ENCODE measurements around the gene APLP2.
A peak's percentile ranks its signal among the peaks of the same experiment; 100 is the strongest.

The APLP2 gene

DNA sequence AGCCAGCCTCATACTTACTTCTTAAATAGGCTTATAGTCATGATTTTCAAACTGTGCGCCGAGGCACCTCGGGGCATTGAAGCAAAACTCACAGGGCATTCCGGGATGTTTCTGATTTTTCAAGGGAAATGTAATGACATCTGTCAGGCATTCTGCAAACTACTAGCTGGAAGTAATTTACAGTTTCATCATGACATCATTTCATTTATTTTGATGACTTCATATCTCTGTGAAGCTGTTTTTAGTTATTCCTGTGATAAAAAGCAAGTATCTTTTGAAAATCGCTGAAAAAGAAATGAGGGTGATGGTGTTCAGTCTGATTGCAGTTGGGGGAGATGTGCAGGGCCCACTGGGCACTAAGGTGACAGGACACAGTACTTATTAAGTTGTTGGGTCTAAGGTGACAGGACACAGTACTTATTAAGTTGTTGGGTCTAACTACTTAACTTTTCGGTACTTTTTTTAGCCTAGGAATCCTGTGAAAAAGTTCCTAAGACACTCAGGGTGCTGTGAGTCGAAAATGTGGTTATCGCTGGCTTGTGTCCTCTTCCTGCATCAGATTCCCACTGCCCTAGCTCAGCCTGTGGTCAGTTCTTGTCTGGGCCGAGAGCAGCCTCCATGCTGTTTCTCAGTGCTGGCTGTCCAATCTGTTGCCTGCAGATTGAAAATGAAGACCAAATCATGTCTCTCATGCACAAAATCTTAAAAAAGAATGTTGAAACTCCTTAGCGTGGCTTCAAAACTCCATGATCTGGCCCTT lies 42.6 kb downstream of the APLP2 start:
- no peak overlapping the region for H3K9ac ChIP-seq (ENCODE audit: low read depth in 1 of 2, low read length in 2 of 2)
- no peak overlapping the region for H3K4me3 ChIP-seq (ENCODE audit: low read length in 2 of 2)
- H3K27me3 ChIP-seq (ENCODE audit: control insufficient read depth in 2 of 2, insufficient read depth in 2 of 2, low read length in 2 of 2): no peaks in the 10 kb centered on the region
- H3K9me3 ChIP-seq (ENCODE audit: control insufficient read depth in 2 of 2, low read length in 2 of 2): no peaks in the 10 kb centered on the region
- peaks cover 17 to 21% of the 10 kb centered on the region in 2 donors for H3K36me3 ChIP-seq (ENCODE audit: control insufficient read depth in 2 of 2, insufficient read depth in 2 of 2, low read length in 2 of 2)
- no peaks in the 10 kb centered on the region for H3K4me1 ChIP-seq (ENCODE audit: control insufficient read depth in 2 of 2, insufficient read depth in 2 of 2, low read length in 2 of 2)
- H3K27ac ChIP-seq (ENCODE audit: low read depth in 2 of 2, low read length in 2 of 2): no peak overlapping the region

DNA sequence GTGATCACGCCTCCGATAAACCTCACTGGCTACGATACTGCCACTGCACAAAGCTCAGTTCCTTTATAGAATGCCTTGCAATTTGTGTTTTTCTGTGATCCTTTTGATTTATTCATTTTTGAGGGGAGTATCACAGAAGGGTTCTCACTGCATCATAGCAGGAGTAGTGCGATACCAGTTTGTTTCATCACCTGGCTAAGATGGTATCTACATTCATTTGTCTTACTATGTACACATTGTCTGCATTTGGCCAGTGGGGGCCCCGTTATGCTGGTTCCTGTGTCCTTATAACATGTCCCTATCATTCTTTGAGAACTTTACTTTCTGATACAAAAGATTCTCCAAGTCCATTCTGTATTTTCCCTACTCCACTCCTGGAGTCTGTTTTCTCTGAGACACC lies 44.6 kb downstream of the APLP2 start:
- H3K9ac ChIP-seq (ENCODE audit: low read depth in 1 of 2, low read length in 2 of 2): no peak overlapping the region
- H3K27me3 ChIP-seq (ENCODE audit: control insufficient read depth in 2 of 2, insufficient read depth in 2 of 2, low read length in 2 of 2): no peaks in the 10 kb centered on the region
- no peak overlapping the region for H3K27ac ChIP-seq (ENCODE audit: low read depth in 2 of 2, low read length in 2 of 2)
- H3K4me3 ChIP-seq (ENCODE audit: low read length in 2 of 2): no peak overlapping the region
- no peaks in the 10 kb centered on the region for H3K4me1 ChIP-seq (ENCODE audit: control insufficient read depth in 2 of 2, insufficient read depth in 2 of 2, low read length in 2 of 2)
- peaks cover 21 to 25% of the 10 kb centered on the region in 2 donors for H3K36me3 ChIP-seq (ENCODE audit: control insufficient read depth in 2 of 2, insufficient read depth in 2 of 2, low read length in 2 of 2)
- no peaks in the 10 kb centered on the region for H3K9me3 ChIP-seq (ENCODE audit: control insufficient read depth in 2 of 2, low read length in 2 of 2)

DNA sequence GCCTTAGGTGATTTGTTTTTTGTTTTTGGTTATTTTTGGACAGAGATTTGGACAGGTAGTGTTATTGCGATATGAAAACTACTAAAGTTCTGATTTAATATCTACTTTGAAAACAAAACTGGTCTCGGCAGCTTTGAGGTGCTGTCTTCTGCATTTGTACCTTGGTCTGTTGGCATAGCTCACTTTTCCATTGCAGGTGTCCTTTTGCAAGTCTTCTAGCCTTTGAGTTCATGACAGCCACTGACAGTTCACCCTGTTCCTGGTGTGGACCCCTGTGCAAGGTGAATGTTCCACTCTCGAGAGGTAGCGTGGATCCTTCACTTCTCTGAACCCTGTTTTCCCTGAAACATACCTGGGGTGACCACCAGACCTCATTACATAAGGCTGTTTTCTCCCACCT lies 45.0 kb downstream of the APLP2 start:
- H3K9me3 ChIP-seq (ENCODE audit: control insufficient read depth in 2 of 2, low read length in 2 of 2): no peaks in the 10 kb centered on the region
- H3K27ac ChIP-seq (ENCODE audit: low read depth in 2 of 2, low read length in 2 of 2): no peak overlapping the region
- no peaks in the 10 kb centered on the region for H3K27me3 ChIP-seq (ENCODE audit: control insufficient read depth in 2 of 2, insufficient read depth in 2 of 2, low read length in 2 of 2)
- H3K9ac ChIP-seq (ENCODE audit: low read depth in 1 of 2, low read length in 2 of 2): no peak overlapping the region
- peaks cover 21 to 25% of the 10 kb centered on the region in 2 donors for H3K36me3 ChIP-seq (ENCODE audit: control insufficient read depth in 2 of 2, insufficient read depth in 2 of 2, low read length in 2 of 2)
- H3K4me1 ChIP-seq (ENCODE audit: control insufficient read depth in 2 of 2, insufficient read depth in 2 of 2, low read length in 2 of 2): no peaks in the 10 kb centered on the region
- H3K4me3 ChIP-seq (ENCODE audit: low read length in 2 of 2): no peak overlapping the region

DNA sequence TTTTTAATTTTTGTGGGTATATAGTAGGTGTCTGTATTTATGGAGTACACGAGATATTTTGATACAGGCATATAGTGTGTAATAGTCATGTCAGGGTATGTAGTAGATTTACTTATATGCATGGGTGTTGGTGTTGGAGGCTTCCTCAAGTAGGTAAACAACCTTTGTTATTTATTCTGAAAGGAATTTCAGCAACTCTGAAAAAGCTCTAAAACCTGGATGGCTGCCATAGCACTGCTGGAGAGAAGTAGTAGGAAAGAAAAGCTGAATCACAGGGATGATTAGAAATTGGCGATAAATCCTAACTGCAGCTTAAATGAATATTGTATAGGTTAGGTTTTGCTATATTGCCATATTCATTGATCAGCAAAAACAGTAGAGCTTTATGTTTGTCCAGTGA lies 45.5 kb downstream of the APLP2 start:
- H3K4me1 ChIP-seq (ENCODE audit: control insufficient read depth in 2 of 2, insufficient read depth in 2 of 2, low read length in 2 of 2): no peaks in the 10 kb centered on the region
- H3K4me3 ChIP-seq (ENCODE audit: low read length in 2 of 2): no peak overlapping the region
- no peak overlapping the region for H3K9ac ChIP-seq (ENCODE audit: low read depth in 1 of 2, low read length in 2 of 2)
- H3K27me3 ChIP-seq (ENCODE audit: control insufficient read depth in 2 of 2, insufficient read depth in 2 of 2, low read length in 2 of 2): no peaks in the 10 kb centered on the region
- H3K9me3 ChIP-seq (ENCODE audit: control insufficient read depth in 2 of 2, low read length in 2 of 2): no peaks in the 10 kb centered on the region
- H3K27ac ChIP-seq (ENCODE audit: low read depth in 2 of 2, low read length in 2 of 2): no peak overlapping the region
- peaks cover 21% of the 10 kb centered on the region in 2 donors for H3K36me3 ChIP-seq (ENCODE audit: control insufficient read depth in 2 of 2, insufficient read depth in 2 of 2, low read length in 2 of 2)

DNA sequence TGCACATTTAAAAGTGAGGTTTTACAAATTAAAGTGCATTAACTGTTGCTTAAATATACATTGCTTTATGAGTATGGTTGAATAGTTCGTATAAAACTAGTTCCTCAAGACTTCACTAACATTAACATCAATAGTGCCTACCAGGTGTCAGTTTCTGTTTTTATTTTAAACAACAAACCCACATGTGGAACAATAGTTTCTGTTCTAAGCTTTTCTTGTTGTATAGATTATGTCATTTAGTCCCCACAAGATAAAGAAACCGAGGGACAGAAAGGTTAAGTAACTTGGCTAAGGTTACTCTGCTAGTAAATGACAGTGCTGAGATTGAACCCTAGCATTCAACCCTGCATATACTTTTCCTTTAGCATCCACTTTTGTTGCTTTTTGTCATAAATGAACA lies 48.5 kb downstream of the APLP2 start:
- no peak overlapping the region for H3K9ac ChIP-seq (ENCODE audit: low read depth in 1 of 2, low read length in 2 of 2)
- H3K9me3 ChIP-seq (ENCODE audit: control insufficient read depth in 2 of 2, low read length in 2 of 2): no peaks in the 10 kb centered on the region
- no peak overlapping the region for H3K27ac ChIP-seq (ENCODE audit: low read depth in 2 of 2, low read length in 2 of 2)
- H3K27me3 ChIP-seq (ENCODE audit: control insufficient read depth in 2 of 2, insufficient read depth in 2 of 2, low read length in 2 of 2): no peaks in the 10 kb centered on the region
- H3K4me3 ChIP-seq (ENCODE audit: low read length in 2 of 2): no peak overlapping the region
- no peaks in the 10 kb centered on the region for H3K4me1 ChIP-seq (ENCODE audit: control insufficient read depth in 2 of 2, insufficient read depth in 2 of 2, low read length in 2 of 2)
- peaks cover 19 to 22% of the 10 kb centered on the region in 2 donors for H3K36me3 ChIP-seq (ENCODE audit: control insufficient read depth in 2 of 2, insufficient read depth in 2 of 2, low read length in 2 of 2)

DNA sequence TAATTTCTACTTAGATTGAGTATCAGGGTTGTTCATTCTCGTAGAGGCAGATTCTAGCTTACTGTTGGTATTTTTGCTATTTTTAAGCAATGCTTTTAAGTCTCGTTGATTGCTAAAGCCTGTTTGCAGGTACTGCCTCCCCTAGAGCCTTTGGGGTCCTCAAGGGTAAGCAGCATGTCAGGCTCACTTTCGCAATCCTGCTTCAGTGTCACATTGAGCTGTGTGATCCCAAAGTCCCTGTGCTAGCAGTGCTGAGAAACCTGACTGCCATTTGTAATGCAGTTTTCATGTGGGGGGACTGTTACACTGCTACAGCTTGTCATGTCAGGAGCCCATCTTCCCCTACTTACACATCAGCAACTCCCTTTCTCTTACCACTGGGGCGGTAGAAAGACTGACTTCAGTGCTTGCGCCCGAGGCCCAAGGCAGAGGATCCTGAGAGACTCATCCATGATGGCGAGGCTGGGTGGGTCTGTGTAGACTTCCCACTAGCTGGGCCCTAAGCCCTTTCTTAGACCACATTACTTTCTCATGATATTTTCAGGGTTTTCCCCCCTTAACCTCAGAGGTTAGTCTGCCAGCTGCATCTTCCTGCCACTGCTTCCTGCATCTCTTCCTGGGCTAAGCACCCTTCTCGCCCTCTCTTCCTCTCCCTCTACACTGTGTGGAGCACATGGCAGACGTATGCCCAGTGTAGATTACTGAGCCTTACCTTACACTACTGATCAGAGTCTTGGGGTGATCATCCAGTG lies 49.1 kb downstream of the APLP2 start:
- Histone ChIP-seq H3K4me1 (ENCODE audit: control insufficient read depth in 2 of 2, insufficient read depth in 2 of 2, low read length in 2 of 2) (peaks cover 0 to under 1% of the 10 kb centered on the region in 2 donors), H3K27ac (ENCODE audit: low read depth in 2 of 2, low read length in 2 of 2) (no peak overlapping the region), H3K9ac (ENCODE audit: low read depth in 1 of 2, low read length in 2 of 2) (no peak overlapping the region), H3K36me3 (ENCODE audit: control insufficient read depth in 2 of 2, insufficient read depth in 2 of 2, low read length in 2 of 2) (peaks cover 25 to 28% of the 10 kb centered on the region in 2 donors), H3K27me3 (ENCODE audit: control insufficient read depth in 2 of 2, insufficient read depth in 2 of 2, low read length in 2 of 2) (no peaks in the 10 kb centered on the region), H3K4me3 (ENCODE audit: low read length in 2 of 2) (no peak overlapping the region), H3K9me3 (ENCODE audit: control insufficient read depth in 2 of 2, low read length in 2 of 2) (no peaks in the 10 kb centered on the region)

DNA sequence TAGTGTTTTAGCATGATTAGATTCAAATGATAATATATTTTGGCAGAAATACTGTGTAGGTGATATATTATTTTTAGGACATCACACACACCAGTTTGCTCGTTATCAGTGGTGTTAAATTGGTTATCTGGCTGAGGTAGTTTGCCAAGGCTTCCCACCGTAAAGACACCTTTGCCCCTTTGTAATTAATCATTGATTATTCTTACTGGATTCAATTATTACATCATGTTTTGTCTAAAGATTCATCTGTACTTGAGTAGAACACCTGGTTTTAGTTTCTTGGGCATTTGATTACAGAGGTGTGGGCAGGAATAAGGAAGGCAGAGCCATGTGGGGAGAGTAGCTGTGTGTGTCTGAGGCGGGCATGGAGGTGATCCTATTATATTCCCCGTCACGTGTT lies 50.4 kb downstream of the APLP2 start:
- Histone ChIP-seq H3K27ac (ENCODE audit: low read depth in 2 of 2, low read length in 2 of 2) (no peak overlapping the region), H3K9ac (ENCODE audit: low read depth in 1 of 2, low read length in 2 of 2) (no peak overlapping the region), H3K4me1 (ENCODE audit: control insufficient read depth in 2 of 2, insufficient read depth in 2 of 2, low read length in 2 of 2) (peaks cover 0 to 3% of the 10 kb centered on the region in 2 donors), H3K36me3 (ENCODE audit: control insufficient read depth in 2 of 2, insufficient read depth in 2 of 2, low read length in 2 of 2) (peaks cover 29 to 32% of the 10 kb centered on the region in 2 donors), H3K27me3 (ENCODE audit: control insufficient read depth in 2 of 2, insufficient read depth in 2 of 2, low read length in 2 of 2) (no peaks in the 10 kb centered on the region), H3K9me3 (ENCODE audit: control insufficient read depth in 2 of 2, low read length in 2 of 2) (no peaks in the 10 kb centered on the region), H3K4me3 (ENCODE audit: low read length in 2 of 2) (no peak overlapping the region)

DNA sequence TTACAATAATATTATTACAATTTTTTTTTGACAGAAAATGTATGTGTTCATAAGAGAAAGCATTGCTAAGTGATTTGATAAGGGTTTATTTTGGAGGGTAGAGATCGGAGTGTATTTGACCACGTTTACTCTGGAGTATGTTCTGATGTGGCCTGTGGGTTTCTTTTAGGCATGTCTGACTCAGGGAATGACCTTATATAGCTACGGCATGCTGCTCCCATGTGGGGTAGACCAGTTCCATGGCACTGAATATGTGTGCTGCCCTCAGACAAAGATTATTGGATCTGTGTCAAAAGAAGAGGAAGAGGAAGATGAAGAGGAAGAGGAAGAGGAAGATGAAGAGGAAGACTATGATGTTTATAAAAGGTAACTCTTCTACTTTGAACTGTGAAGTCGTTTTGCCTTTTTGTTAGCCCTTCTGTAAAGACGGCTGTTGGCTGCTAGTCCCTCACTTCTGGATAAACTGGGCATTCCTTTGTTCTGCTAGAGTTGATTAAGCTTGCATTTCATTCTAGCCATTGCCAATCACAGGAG lies 51.8 kb downstream of the APLP2 start:
- H3K9me3 ChIP-seq (ENCODE audit: control insufficient read depth in 2 of 2, low read length in 2 of 2): no peaks in the 10 kb centered on the region
- H3K27me3 ChIP-seq (ENCODE audit: control insufficient read depth in 2 of 2, insufficient read depth in 2 of 2, low read length in 2 of 2): no peaks in the 10 kb centered on the region
- H3K9ac ChIP-seq (ENCODE audit: low read depth in 1 of 2, low read length in 2 of 2): no peak overlapping the region
- peaks cover 37 to 41% of the 10 kb centered on the region in 2 donors for H3K36me3 ChIP-seq (ENCODE audit: control insufficient read depth in 2 of 2, insufficient read depth in 2 of 2, low read length in 2 of 2)
- no peak overlapping the region for H3K27ac ChIP-seq (ENCODE audit: low read depth in 2 of 2, low read length in 2 of 2)
- H3K4me3 ChIP-seq (ENCODE audit: low read length in 2 of 2): no peak overlapping the region
- peaks cover 0 to 3% of the 10 kb centered on the region in 2 donors for H3K4me1 ChIP-seq (ENCODE audit: control insufficient read depth in 2 of 2, insufficient read depth in 2 of 2, low read length in 2 of 2)

DNA sequence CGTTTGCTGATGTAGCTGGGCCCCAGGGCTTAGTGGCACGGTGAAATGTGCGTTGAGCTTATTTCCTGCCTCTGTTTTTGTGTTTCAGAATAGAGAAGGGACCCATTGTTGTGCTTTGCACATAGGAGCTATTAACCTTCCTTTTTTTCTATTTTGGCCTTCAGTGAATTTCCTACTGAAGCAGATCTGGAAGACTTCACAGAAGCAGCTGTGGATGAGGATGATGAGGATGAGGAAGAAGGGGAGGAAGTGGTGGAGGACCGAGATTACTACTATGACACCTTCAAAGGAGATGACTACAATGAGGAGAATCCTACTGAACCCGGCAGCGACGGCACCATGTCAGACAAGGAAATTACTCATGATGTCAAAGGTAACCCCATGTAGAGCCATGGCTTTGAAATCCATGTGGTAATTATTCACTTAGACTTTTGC lies 52.5 kb downstream of the APLP2 start:
- Histone ChIP-seq H3K27ac (ENCODE audit: low read depth in 2 of 2, low read length in 2 of 2) (no peak overlapping the region), H3K9me3 (ENCODE audit: control insufficient read depth in 2 of 2, low read length in 2 of 2) (no peaks in the 10 kb centered on the region), H3K4me3 (ENCODE audit: low read length in 2 of 2) (no peak overlapping the region), H3K27me3 (ENCODE audit: control insufficient read depth in 2 of 2, insufficient read depth in 2 of 2, low read length in 2 of 2) (no peaks in the 10 kb centered on the region), H3K36me3 (ENCODE audit: control insufficient read depth in 2 of 2, insufficient read depth in 2 of 2, low read length in 2 of 2) (peaks cover 41 to 44% of the 10 kb centered on the region in 2 donors), H3K4me1 (ENCODE audit: control insufficient read depth in 2 of 2, insufficient read depth in 2 of 2, low read length in 2 of 2) (peaks cover 0 to 3% of the 10 kb centered on the region in 2 donors), H3K9ac (ENCODE audit: low read depth in 1 of 2, low read length in 2 of 2) (no peak overlapping the region)

DNA sequence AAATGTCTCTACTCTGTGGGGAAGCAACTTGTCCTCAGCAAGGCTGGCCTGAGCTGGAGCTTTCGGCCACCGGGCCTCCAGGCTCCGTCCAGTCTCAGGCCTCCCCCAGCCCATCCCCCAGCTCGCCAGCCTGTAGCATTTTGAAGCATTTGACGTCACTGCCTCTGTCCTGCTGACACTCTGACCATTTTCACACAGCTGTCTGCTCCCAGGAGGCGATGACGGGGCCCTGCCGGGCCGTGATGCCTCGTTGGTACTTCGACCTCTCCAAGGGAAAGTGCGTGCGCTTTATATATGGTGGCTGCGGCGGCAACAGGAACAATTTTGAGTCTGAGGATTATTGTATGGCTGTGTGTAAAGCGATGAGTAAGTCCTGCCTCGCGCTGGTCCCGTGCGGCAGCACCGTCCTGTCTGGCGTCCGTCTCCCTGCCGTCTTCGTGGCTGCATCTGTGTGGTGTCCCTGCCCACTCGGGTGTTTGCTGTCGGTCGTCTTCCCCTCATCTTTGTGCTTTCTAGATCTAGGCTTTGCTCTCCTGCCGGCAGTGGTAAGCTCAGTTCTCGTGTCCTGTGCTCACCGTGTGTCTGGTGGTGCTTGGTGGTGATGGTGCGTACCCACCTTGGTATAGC lies 53.8 kb downstream of the APLP2 start:
- Histone ChIP-seq H3K4me1 (ENCODE audit: control insufficient read depth in 2 of 2, insufficient read depth in 2 of 2, low read length in 2 of 2) (peaks cover 0 to 3% of the 10 kb centered on the region in 2 donors), H3K4me3 (ENCODE audit: low read length in 2 of 2) (no peak overlapping the region), H3K36me3 (ENCODE audit: control insufficient read depth in 2 of 2, insufficient read depth in 2 of 2, low read length in 2 of 2) (peaks cover 53 to 55% of the 10 kb centered on the region in 2 donors), H3K9me3 (ENCODE audit: control insufficient read depth in 2 of 2, low read length in 2 of 2) (no peaks in the 10 kb centered on the region), H3K27ac (ENCODE audit: low read depth in 2 of 2, low read length in 2 of 2) (peak overlapping the region in 1 of 2 donors; percentile 14), H3K27me3 (ENCODE audit: control insufficient read depth in 2 of 2, insufficient read depth in 2 of 2, low read length in 2 of 2) (no peaks in the 10 kb centered on the region), H3K9ac (ENCODE audit: low read depth in 1 of 2, low read length in 2 of 2) (no peak overlapping the region)

Measured in mucosa of rectum (tissue), 2 donors.